Osteoblast (primary cell): Measurements from ENCODE around the gene CECR2. TPM values are rescaled to one million over a fixed set of nuclear protein-coding genes. Genes with fewer than 3 reads are reported as not detected.

Experiments
- DNase-seq: peaks from one replicate; pipeline ENCODE4 v3.0.0; 2011; ENCODE audit warnings: low spot score, mixed read lengths; ENCODE audit not compliant: insufficient read length; ENCODE audit errors: missing footprints
- H2AFZ ChIP-seq: 2 replicates; pipeline ENCODE4 v1.6.0; 2011; ENCODE audit warnings: mild to moderate bottlenecking, low read length
- H3K27ac ChIP-seq: 2 replicates; pipeline ENCODE4 v1.5.1; 2011; ENCODE audit warnings: mild to moderate bottlenecking, low read depth, low read length, moderate library complexity
- H3K27me3 ChIP-seq: 2 replicates; pipeline ENCODE4 v1.6.0; 2012; ENCODE audit warnings: mild to moderate bottlenecking, control low read depth, inconsistent platforms, low read length, moderate library complexity; ENCODE audit not compliant: insufficient read depth
- H3K36me3 ChIP-seq: 2 replicates; pipeline ENCODE4 v1.5.1; 2011; ENCODE audit warnings: mild to moderate bottlenecking, low read length, control low read depth, moderate library complexity; ENCODE audit not compliant: insufficient read depth
- H3K4me1 ChIP-seq: 2 replicates; pipeline ENCODE4 v1.5.1; 2011; ENCODE audit warnings: mild to moderate bottlenecking, low read length, control low read depth, moderate library complexity; ENCODE audit not compliant: insufficient read depth
- H3K4me2 ChIP-seq: 2 replicates; pipeline ENCODE4 v1.6.0; 2011; ENCODE audit warnings: mild to moderate bottlenecking, low read length; ENCODE audit not compliant: insufficient read depth
- H3K4me3 ChIP-seq: fragments of 200-600 bp; sonication (generic); 3 replicates; pipeline ENCODE4 v1.5.1; 2012; ENCODE audit warnings: mild to moderate bottlenecking, low read length, inconsistent platforms; ENCODE audit not compliant: insufficient read depth
- H3K79me2 ChIP-seq: 2 replicates; pipeline ENCODE4 v1.6.0; 2012; ENCODE audit warnings: mild to moderate bottlenecking, low read length, control low read depth, inconsistent platforms; ENCODE audit not compliant: insufficient read depth
- H3K9me3 ChIP-seq: 2 replicates; pipeline ENCODE4 v1.5.1; 2011; ENCODE audit warnings: low read depth, low read length, control low read depth
- H4K20me1 ChIP-seq: 2 replicates; pipeline ENCODE4 v1.6.0; 2012; ENCODE audit warnings: mild to moderate bottlenecking, low read length, control low read depth; ENCODE audit not compliant: insufficient read depth
- total RNA-seq: library from RNA; depleted of rRNA; stranded (reverse); fragments of >200 nt; gene quantifications from 2 replicates; pipeline ENCODE4 v1.2.3, GENCODE V29; 2012
- TF ChIP-seq, protein P1 (sequence below): IDR thresholded peaks from 2 replicates; pipeline ENCODE4 v1.5.1; 2011; ENCODE audit warnings: mild to moderate bottlenecking, low read depth, low read length, moderate library complexity; ENCODE audit errors: extremely low read depth

Gene CECR2
- total RNA-seq, 1 donor: not detected

DNA sequence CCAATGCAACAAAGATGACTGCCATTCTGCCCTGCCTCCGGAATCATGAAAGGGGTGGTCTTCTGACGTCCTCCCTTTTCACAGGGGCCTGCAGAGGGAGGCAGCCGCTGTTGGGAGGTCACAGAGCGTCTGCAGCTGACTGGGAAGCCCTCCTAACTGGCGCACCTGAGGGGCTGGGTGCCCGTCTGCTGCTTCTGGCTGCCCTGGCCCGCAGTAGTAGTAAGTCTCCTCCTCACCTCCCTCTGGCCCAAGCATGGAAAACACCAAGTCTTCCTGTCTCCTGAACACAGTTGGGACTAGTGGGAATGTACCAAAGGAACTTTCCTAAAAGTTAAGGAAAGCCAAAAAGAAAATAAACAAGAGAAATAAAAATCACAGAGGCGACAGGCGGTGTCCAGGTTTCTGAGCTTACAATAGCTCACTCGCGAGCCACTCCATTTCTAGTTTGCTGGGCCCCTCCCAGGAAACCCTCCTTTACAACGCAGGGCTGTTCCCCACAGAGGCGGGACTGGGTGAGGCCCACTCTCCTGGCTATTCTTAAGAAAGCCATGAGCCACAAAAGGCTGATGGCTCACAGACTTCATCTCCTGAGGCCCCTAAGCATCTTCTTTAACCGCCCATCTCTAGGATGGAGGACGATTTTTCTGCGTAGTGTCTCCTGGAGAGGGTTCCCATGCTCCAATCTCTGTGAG, 37.0 kb upstream of the CECR2 start:
- H3K36me3 ChIP-seq: no peaks in the 10 kb centered on the region
- H4K20me1 ChIP-seq: no peaks in the 10 kb centered on the region
- H3K4me1 ChIP-seq: no peaks in the 10 kb centered on the region
- H3K27ac ChIP-seq: no peak overlapping the region
- no peak overlapping the region for H3K4me2 ChIP-seq
- H3K9me3 ChIP-seq: no peaks in the 10 kb centered on the region
- no peak overlapping the region for H2AFZ ChIP-seq
- no peaks in the 10 kb centered on the region for H3K79me2 ChIP-seq
- TF ChIP-seq, protein P1, sequence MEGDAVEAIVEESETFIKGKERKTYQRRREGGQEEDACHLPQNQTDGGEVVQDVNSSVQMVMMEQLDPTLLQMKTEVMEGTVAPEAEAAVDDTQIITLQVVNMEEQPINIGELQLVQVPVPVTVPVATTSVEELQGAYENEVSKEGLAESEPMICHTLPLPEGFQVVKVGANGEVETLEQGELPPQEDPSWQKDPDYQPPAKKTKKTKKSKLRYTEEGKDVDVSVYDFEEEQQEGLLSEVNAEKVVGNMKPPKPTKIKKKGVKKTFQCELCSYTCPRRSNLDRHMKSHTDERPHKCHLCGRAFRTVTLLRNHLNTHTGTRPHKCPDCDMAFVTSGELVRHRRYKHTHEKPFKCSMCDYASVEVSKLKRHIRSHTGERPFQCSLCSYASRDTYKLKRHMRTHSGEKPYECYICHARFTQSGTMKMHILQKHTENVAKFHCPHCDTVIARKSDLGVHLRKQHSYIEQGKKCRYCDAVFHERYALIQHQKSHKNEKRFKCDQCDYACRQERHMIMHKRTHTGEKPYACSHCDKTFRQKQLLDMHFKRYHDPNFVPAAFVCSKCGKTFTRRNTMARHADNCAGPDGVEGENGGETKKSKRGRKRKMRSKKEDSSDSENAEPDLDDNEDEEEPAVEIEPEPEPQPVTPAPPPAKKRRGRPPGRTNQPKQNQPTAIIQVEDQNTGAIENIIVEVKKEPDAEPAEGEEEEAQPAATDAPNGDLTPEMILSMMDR: no peak
- no peak overlapping the region for H3K4me3 ChIP-seq
- no peak for DNase-seq
- H3K27me3 ChIP-seq: no peaks in the 10 kb centered on the region

DNA sequence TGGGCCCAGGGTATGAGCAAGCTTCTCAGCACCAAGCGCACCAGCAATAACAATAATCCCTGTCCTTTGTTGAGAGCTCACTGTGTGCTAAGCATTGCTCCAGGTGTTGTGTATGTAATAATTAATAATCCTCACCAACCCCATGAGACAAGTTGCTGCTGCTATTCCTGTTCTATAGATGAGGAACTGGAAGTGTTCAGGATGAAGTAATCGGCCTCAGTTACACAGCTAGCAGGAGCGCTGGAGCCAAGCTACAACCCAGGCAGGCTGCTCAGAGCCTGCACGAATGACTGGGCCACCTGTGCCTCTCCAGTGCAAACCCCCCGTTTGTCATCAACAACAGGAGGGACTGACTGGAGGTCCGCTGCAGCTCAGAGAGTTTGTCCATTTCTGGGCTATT, 35.2 kb upstream of the CECR2 start:
- Histone ChIP-seq H2AFZ (no peak overlapping the region), H4K20me1 (no peaks in the 10 kb centered on the region), H3K4me2 (no peak overlapping the region)

DNA sequence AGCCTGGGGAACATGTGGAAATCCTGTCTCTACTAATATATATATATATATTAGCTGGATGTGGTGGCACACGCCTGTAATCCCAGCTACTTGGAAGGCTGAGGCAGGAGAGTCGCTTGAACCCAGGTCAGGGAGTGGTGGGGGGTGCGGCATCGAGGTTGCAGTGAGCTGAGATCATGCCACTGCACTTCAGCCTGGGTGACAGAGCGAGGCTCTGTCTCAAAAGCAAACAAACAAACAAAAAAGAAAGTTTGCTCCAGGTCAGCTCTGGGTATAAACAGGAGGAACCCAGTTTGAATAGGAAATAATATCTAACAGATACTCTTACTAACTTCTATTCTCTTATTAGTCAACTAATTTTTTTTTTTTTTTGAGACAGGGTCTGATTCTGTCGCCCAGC, 34.3 kb upstream of the CECR2 start:
- H3K4me1 ChIP-seq: no peaks in the 10 kb centered on the region
- H3K4me2 ChIP-seq: no peak overlapping the region
- H3K27ac ChIP-seq: no peak overlapping the region
- TF ChIP-seq, protein P1: no peak
- H4K20me1 ChIP-seq: no peaks in the 10 kb centered on the region
- H3K4me3 ChIP-seq: no peak overlapping the region
- H3K9me3 ChIP-seq: no peaks in the 10 kb centered on the region
- no peaks in the 10 kb centered on the region for H3K27me3 ChIP-seq
- H3K36me3 ChIP-seq: no peaks in the 10 kb centered on the region
- H2AFZ ChIP-seq: no peak overlapping the region
- no peak for DNase-seq
- no peaks in the 10 kb centered on the region for H3K79me2 ChIP-seq

More for the DNA sequence above, 35.2 kb upstream of the CECR2 start:
- no peaks in the 10 kb centered on the region for H3K27me3 ChIP-seq
- H3K9me3 ChIP-seq: no peaks in the 10 kb centered on the region
- no peaks in the 10 kb centered on the region for H3K36me3 ChIP-seq
- no peak for DNase-seq
- TF ChIP-seq, protein P1: no peak
- no peak overlapping the region for H3K27ac ChIP-seq
- H3K4me3 ChIP-seq: no peak overlapping the region
- H3K79me2 ChIP-seq: no peaks in the 10 kb centered on the region
- H3K4me1 ChIP-seq: no peaks in the 10 kb centered on the region

DNA sequence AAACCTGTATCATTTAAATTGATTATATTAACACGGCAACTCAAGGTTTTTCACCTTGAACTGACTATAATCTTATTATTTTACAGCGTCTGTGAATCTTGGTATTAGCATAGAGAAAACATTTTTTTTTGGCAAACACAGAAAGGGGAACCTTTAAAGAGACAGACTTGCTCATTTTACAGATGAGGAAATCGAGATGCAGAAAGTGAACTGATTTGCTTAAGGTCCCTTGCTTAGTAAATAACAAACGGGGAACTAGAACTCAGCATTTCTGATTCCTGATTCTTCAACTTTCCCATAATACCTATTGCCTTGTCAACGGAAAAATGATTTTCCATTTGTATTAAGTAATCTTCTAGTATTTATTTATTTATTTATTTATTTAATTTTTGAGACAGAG, 33.2 kb upstream of the CECR2 start:
- no peaks in the 10 kb centered on the region for H3K36me3 ChIP-seq
- no peak overlapping the region for H3K27ac ChIP-seq
- H3K4me1 ChIP-seq: no peaks in the 10 kb centered on the region
- H3K9me3 ChIP-seq: no peaks in the 10 kb centered on the region
- H3K4me2 ChIP-seq: no peak overlapping the region
- H2AFZ ChIP-seq: no peak overlapping the region
- no peak for DNase-seq
- TF ChIP-seq, protein P1: no peak
- H3K4me3 ChIP-seq: no peak overlapping the region
- H3K79me2 ChIP-seq: no peaks in the 10 kb centered on the region
- H4K20me1 ChIP-seq: no peaks in the 10 kb centered on the region
- H3K27me3 ChIP-seq: no peaks in the 10 kb centered on the region
